GM12878 (cell line): ENCODE data around the gene BCKDK. TPM values are rescaled to one million over a fixed set of nuclear protein-coding genes. Genes with fewer than 3 reads are reported as not detected.

Experiments
- ATF3 ChIP-seq: IDR thresholded peaks from 2 replicates; pipeline ENCODE4 v1.6.1; 2011; ENCODE audit warnings: low read depth, mild to moderate bottlenecking, low read length, moderate library complexity, borderline replicate concordance; ENCODE audit errors: extremely low read depth
- CHD1 ChIP-seq: IDR thresholded peaks from 2 replicates; pipeline ENCODE4 v1.6.1; 2012; ENCODE audit warnings: low read depth, low read length, improper control_type of control experiment
- E4F1 ChIP-seq: fragments of 450-650 bp; IDR thresholded peaks from 2 replicates; pipeline ENCODE4 v1.6.1; 2018; ENCODE audit warnings: borderline replicate concordance, mild to moderate bottlenecking; ENCODE audit not compliant: partially characterized antibody
- HDAC2 ChIP-seq: fragments of 200-600 bp; sonication (generic); IDR thresholded peaks from 2 replicates; pipeline ENCODE4 v1.6.1; 2017
- NFYA ChIP-seq: IDR thresholded peaks from 2 replicates; pipeline ENCODE4 v1.6.1; 2011; ENCODE audit warnings: low read depth, mild to moderate bottlenecking, low read length, improper control_type of control experiment, borderline replicate concordance
- NRF1 ChIP-seq: conservative IDR thresholded peaks from 2 replicates; pipeline ENCODE4 v1.6.1; 2011; ENCODE audit warnings: mild to moderate bottlenecking, low read depth, low read length, improper control_type of control experiment
- PAX8 ChIP-seq: fragments of 450-650 bp; IDR thresholded peaks from 2 replicates; pipeline ENCODE4 v1.6.1; 2017; ENCODE audit warnings: mild to moderate bottlenecking, moderate library complexity
- POLR2A ChIP-seq: IDR thresholded peaks from 2 replicates; pipeline ENCODE4 v1.6.1; 2011; ENCODE audit warnings: low read depth, mild to moderate bottlenecking, low read length
- RELB ChIP-seq: fragments of 450-650 bp; IDR thresholded peaks from 2 replicates; pipeline ENCODE4 v1.6.1; 2017; ENCODE audit warnings: low read depth, mild to moderate bottlenecking, moderate library complexity
- REST ChIP-seq: IDR thresholded peaks from 2 replicates; pipeline ENCODE4 v1.6.1; 2012; ENCODE audit warnings: mild to moderate bottlenecking, low read depth, low read length
- SMC3 ChIP-seq: IDR thresholded peaks from 2 replicates; pipeline ENCODE4 v1.6.1; 2011; ENCODE audit warnings: low read length, improper control_type of control experiment, borderline replicate concordance
- STAT1 ChIP-seq: fragments of 450-650 bp; conservative IDR thresholded peaks from 2 replicates; pipeline ENCODE4 v1.6.1; 2014; ENCODE audit warnings: antibody characterized with exemption, mild to moderate bottlenecking
- ZBTB11 ChIP-seq: fragments of 450-650 bp; formaldehyde crosslinking; IDR thresholded peaks from 2 replicates; pipeline ENCODE4 v1.5.0; 2022; ENCODE audit warnings: mild to moderate bottlenecking, missing genetic modification characterization
- ZNF207 ChIP-seq: fragments of 450-650 bp; IDR thresholded peaks from 2 replicates; pipeline ENCODE4 v1.6.1; 2014; ENCODE audit warnings: antibody characterized with exemption, mild to moderate bottlenecking, borderline replicate concordance
- ZSCAN29 ChIP-seq: fragments of 450-650 bp; IDR thresholded peaks from 2 replicates; pipeline ENCODE4 v1.6.1; 2017; ENCODE audit warnings: mild to moderate bottlenecking, moderate library complexity
- polyA plus RNA-seq, 11 experiments: library from polyadenylated mRNA; depleted of rRNA in 4 of 11; unstranded in 6 of 11; stranded (reverse) in 5 of 11; fragments of >200 nt; fragmentation: Nextera tagmentation in 4 of 11; fragmentation: Illumina TruSeq in 1 of 11; extraction: Ambion mirVana in 4 of 11; extraction: Trizol in 1 of 11; gene quantifications; 1 replicate in 1 of 11; 2 replicates in 10 of 11; pipeline versions ENCODE4 v1.2.1 to v1.2.3, GENCODE V29; 2011 to 2016; ENCODE audit warnings: inconsistent platforms in 2 of 11, missing spikeins in 2 of 11, low read depth in 1 of 11
- total RNA-seq, 4 experiments: library from RNA; depleted of rRNA in 3 of 4; stranded (reverse); fragments of >200 nt in 3 of 4; fragmentation: Illumina TruSeq in 1 of 4; extraction: Trizol in 1 of 4; gene quantifications; 2 replicates each; pipeline versions ENCODE4 v1.2.1 to v1.2.3, GENCODE V29; 2013 to 2021

BCKDK gene
- total and polyA plus RNA-seq, 10 of the 15 experiments (the other 5 are each of a cell fraction or from before 2014, with no cell fraction given), result 0.68 to 56.6 (median 32.8) TPM

- TF ChIP-seq RELB (peak; percentile 86), ZBTB11 (no peak), STAT1 (0 out of 2 replicates have a peak, but pooled peaks have one; percentile 31), PAX8 (no peak), ZSCAN29 (no peak), SMC3 (0 out of 2 replicates have a peak, but pooled peaks have one; percentile 6), NRF1 (no peak), NFYA (no peak), HDAC2 (no peak), REST (0 out of 2 replicates have a peak, but pooled peaks have one; percentile 24), ATF3 (0 out of 2 replicates have a peak, but pooled peaks have one; percentile 9), CHD1 (no peak), ZNF207 (no peak), POLR2A (peak; percentile 96), E4F1 (no peak)
Observed at GRCh38 chr16:31117384-31118222, 9.4 kb downstream of the BCKDK start, which contains the start of gene KAT8 (continued).
